ENCODE results near the gene KSR2.

KSR2 gene

DNA sequence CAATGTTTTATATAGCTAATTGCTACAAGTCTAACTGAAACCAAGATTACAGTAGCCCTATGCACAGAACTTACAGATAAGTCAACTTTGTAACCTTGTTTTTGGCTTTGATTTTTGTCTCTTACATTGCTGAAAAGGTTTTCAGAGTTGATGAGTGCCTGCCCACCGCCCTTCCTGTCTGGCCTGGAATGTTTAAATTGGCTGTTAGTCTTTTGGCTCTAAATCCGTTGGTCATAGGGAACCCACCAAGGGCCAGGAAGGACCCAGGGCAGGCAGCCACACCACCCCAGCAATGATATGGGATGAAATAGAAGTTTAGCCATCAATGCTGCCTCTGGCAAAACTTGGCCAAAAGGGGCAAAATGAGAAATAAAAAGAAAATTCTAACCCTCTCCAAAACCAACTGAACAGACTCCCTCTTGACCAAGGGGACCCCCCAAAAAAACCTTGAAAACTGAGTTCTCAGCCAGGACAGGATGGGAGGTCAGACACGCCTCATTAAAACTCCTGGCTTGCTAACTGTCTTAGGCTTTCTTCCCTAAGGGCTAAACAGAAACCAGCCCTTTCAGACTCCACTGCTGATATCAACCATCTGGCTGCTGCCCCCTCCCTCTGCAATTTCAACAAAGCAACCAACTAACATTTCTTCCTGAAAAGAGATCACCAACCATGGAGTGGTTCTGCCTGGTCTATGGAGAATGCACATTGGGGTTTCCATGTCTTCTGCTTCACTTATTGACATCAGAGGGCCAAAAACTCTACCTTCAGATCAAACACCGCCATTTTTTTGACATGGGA is 365.3 kb downstream of the KSR2 start:
- Histone ChIP-seq H3K4me2 (ENCODE audit: low read length, poor library complexity, severe bottlenecking) (no peak overlapping the region), H3K79me1 (replicated peaks; ENCODE audit: low read length, poor library complexity, severe bottlenecking) (no peaks in the 10 kb centered on the region), H2BK5ac (ENCODE audit: low read depth, low read length, poor library complexity, severe bottlenecking) (no peak overlapping the region), H3K4ac (ENCODE audit: low read depth in 1 of 2, low read length in 2 of 2) (no peak overlapping the region), H3K9me3 (ENCODE audit: control insufficient read depth, low read length) (no peaks in the 10 kb centered on the region), H2BK12ac (ENCODE audit: low read length in 2 of 2) (no peak overlapping the region), H4K8ac (ENCODE audit: low read length) (no peak overlapping the region), H3K27me3 (ENCODE audit: control insufficient read depth in 1 of 2, insufficient read depth in 1 of 2, low read length in 2 of 2) (peaks cover 0 to 24% of the 10 kb centered on the region in 2 experiments), H2AFZ (ENCODE audit: low read depth, low read length) (no peak overlapping the region), H3K36me3 (ENCODE audit: control insufficient read depth in 1 of 2, insufficient read depth in 2 of 2, low read depth in 1 of 2, low read length in 2 of 2) (no peaks in the 10 kb centered on the region), H3K4me3 (ENCODE audit: insufficient read depth in 1 of 2, low read depth in 1 of 2, low read length in 2 of 2) (no peak overlapping the region), H2BK120ac (ENCODE audit: low read depth, low read length) (no peak overlapping the region), H3K4me1 (ENCODE audit: control insufficient read depth, insufficient read depth, low read depth, low read length) (peaks cover 7% of the 10 kb centered on the region), H3K23ac (ENCODE audit: low read length in 2 of 2) (no peak overlapping the region), H3K27ac (ENCODE audit: low read length, poor library complexity, severe bottlenecking) (no peak overlapping the region), H3K9ac (ENCODE audit: low read length) (no peak overlapping the region), H4K91ac (ENCODE audit: low read length) (no peak overlapping the region), H2BK15ac (ENCODE audit: low read depth, poor library complexity, severe bottlenecking) (no peak overlapping the region), H2AK5ac (ENCODE audit: low read length, severe bottlenecking) (no peak overlapping the region), H3K14ac (ENCODE audit: low read length in 2 of 2) (no peak overlapping the region), H3K18ac (ENCODE audit: low read depth in 1 of 2, low read length in 2 of 2) (no peak overlapping the region)
- 38% methylated on average over 3 of the region's 4 CpGs for WGBS
- DNase-seq: no peak

- Histone ChIP-seq H3K4me1 (ENCODE audit: control insufficient read depth, insufficient read depth, low read depth, low read length) (peaks cover 3% of the 10 kb centered on the region), H3K18ac (ENCODE audit: low read depth in 1 of 2, low read length in 2 of 2) (no peak overlapping the region), H3K36me3 (ENCODE audit: control insufficient read depth in 1 of 2, insufficient read depth in 2 of 2, low read depth in 1 of 2, low read length in 2 of 2) (no peaks in the 10 kb centered on the region), H3K4me3 (ENCODE audit: insufficient read depth in 1 of 2, low read depth in 1 of 2, low read length in 2 of 2) (no peak overlapping the region), H2BK5ac (ENCODE audit: low read depth, low read length, poor library complexity, severe bottlenecking) (no peak overlapping the region), H4K91ac (ENCODE audit: low read length) (no peak overlapping the region), H3K9me3 (ENCODE audit: control insufficient read depth, low read length) (no peaks in the 10 kb centered on the region), H2BK120ac (ENCODE audit: low read depth, low read length) (no peak overlapping the region), H3K23ac (ENCODE audit: low read length in 2 of 2) (no peak overlapping the region), H4K8ac (ENCODE audit: low read length) (no peak overlapping the region), H3K14ac (ENCODE audit: low read length in 2 of 2) (no peak overlapping the region), H3K79me1 (replicated peaks; ENCODE audit: low read length, poor library complexity, severe bottlenecking) (no peaks in the 10 kb centered on the region), H3K27me3 (ENCODE audit: control insufficient read depth in 1 of 2, insufficient read depth in 1 of 2, low read length in 2 of 2) (peaks cover 0 to 20% of the 10 kb centered on the region in 2 experiments), H2AFZ (ENCODE audit: low read depth, low read length) (no peak overlapping the region), H2BK12ac (ENCODE audit: low read length in 2 of 2) (no peak overlapping the region), H3K9ac (ENCODE audit: low read length) (no peak overlapping the region), H3K4ac (ENCODE audit: low read depth in 1 of 2, low read length in 2 of 2) (no peak overlapping the region), H3K4me2 (ENCODE audit: low read length, poor library complexity, severe bottlenecking) (no peak overlapping the region), H2BK15ac (ENCODE audit: low read depth, poor library complexity, severe bottlenecking) (no peak overlapping the region), H2AK5ac (ENCODE audit: low read length, severe bottlenecking) (no peak overlapping the region), H3K27ac (ENCODE audit: low read length, poor library complexity, severe bottlenecking) (no peak overlapping the region)
- no peak for DNase-seq
- 83% methylated on average over 5 of the region's 5 CpGs for WGBS
Observed at GRCh38 chr12:117599849-117600248, 368.9 kb downstream of the KSR2 start.

- Histone ChIP-seq H3K27ac (ENCODE audit: low read length, poor library complexity, severe bottlenecking) (no peak overlapping the region), H3K14ac (ENCODE audit: low read length in 2 of 2) (no peak overlapping the region), H3K18ac (ENCODE audit: low read depth in 1 of 2, low read length in 2 of 2) (no peak overlapping the region), H3K4me1 (ENCODE audit: control insufficient read depth, insufficient read depth, low read depth, low read length) (peaks cover 10% of the 10 kb centered on the region), H3K79me1 (replicated peaks; ENCODE audit: low read length, poor library complexity, severe bottlenecking) (no peaks in the 10 kb centered on the region), H2BK120ac (ENCODE audit: low read depth, low read length) (no peak overlapping the region), H2AK5ac (ENCODE audit: low read length, severe bottlenecking) (no peak overlapping the region), H3K9ac (ENCODE audit: low read length) (no peak overlapping the region), H3K9me3 (ENCODE audit: control insufficient read depth, low read length) (no peaks in the 10 kb centered on the region), H3K4me3 (ENCODE audit: insufficient read depth in 1 of 2, low read depth in 1 of 2, low read length in 2 of 2) (no peak overlapping the region), H3K4ac (ENCODE audit: low read depth in 1 of 2, low read length in 2 of 2) (no peak overlapping the region), H3K36me3 (ENCODE audit: control insufficient read depth in 1 of 2, insufficient read depth in 2 of 2, low read depth in 1 of 2, low read length in 2 of 2) (no peaks in the 10 kb centered on the region), H2BK5ac (ENCODE audit: low read depth, low read length, poor library complexity, severe bottlenecking) (no peak overlapping the region), H2BK15ac (ENCODE audit: low read depth, poor library complexity, severe bottlenecking) (no peak overlapping the region), H4K8ac (ENCODE audit: low read length) (no peak overlapping the region), H3K27me3 (ENCODE audit: control insufficient read depth in 1 of 2, insufficient read depth in 1 of 2, low read length in 2 of 2) (peaks cover 0 to 38% of the 10 kb centered on the region in 2 experiments), H3K4me2 (ENCODE audit: low read length, poor library complexity, severe bottlenecking) (no peak overlapping the region), H3K23ac (ENCODE audit: low read length in 2 of 2) (no peak overlapping the region), H2AFZ (ENCODE audit: low read depth, low read length) (no peak overlapping the region), H4K91ac (ENCODE audit: low read length) (no peak overlapping the region), H2BK12ac (ENCODE audit: low read length in 2 of 2) (no peak overlapping the region)
- WGBS: 56% methylated on average over 3 of the region's 6 CpGs
- no peak for DNase-seq
Observed at GRCh38 chr12:117596968-117597367, 371.8 kb downstream of the KSR2 start.

- no peak overlapping the region for H3K14ac ChIP-seq (ENCODE audit: low read length in 2 of 2)
- H3K4me1 ChIP-seq (ENCODE audit: control insufficient read depth, insufficient read depth, low read depth, low read length): peaks cover 12% of the 10 kb centered on the region
- DNase-seq: no peak
- peaks cover 2% of the 10 kb centered on the region for H3K9me3 ChIP-seq (ENCODE audit: control insufficient read depth, low read length)
- no peak overlapping the region for H2AK5ac ChIP-seq (ENCODE audit: low read length, severe bottlenecking)
- no peak overlapping the region for H3K9ac ChIP-seq (ENCODE audit: low read length)
- peaks cover 0 to 38% of the 10 kb centered on the region in 2 experiments for H3K27me3 ChIP-seq (ENCODE audit: control insufficient read depth in 1 of 2, insufficient read depth in 1 of 2, low read length in 2 of 2)
- H3K4me3 ChIP-seq (ENCODE audit: insufficient read depth in 1 of 2, low read depth in 1 of 2, low read length in 2 of 2): no peak overlapping the region
- no peak overlapping the region for H2BK12ac ChIP-seq (ENCODE audit: low read length in 2 of 2)
- H2BK5ac ChIP-seq (ENCODE audit: low read depth, low read length, poor library complexity, severe bottlenecking): no peak overlapping the region
- H3K18ac ChIP-seq (ENCODE audit: low read depth in 1 of 2, low read length in 2 of 2): no peak overlapping the region
- H3K4me2 ChIP-seq (ENCODE audit: low read length, poor library complexity, severe bottlenecking): no peak overlapping the region
- no peak overlapping the region for H2AFZ ChIP-seq (ENCODE audit: low read depth, low read length)
- H3K27ac ChIP-seq (ENCODE audit: low read length, poor library complexity, severe bottlenecking): no peak overlapping the region
- no peaks in the 10 kb centered on the region for H3K79me1 ChIP-seq (replicated peaks; ENCODE audit: low read length, poor library complexity, severe bottlenecking)
- H3K23ac ChIP-seq (ENCODE audit: low read length in 2 of 2): no peak overlapping the region
- no peaks in the 10 kb centered on the region for H3K36me3 ChIP-seq (ENCODE audit: control insufficient read depth in 1 of 2, insufficient read depth in 2 of 2, low read depth in 1 of 2, low read length in 2 of 2)
- WGBS: 84% methylated on average over 1 of the region's 1 CpG
- H4K91ac ChIP-seq (ENCODE audit: low read length): no peak overlapping the region
- no peak overlapping the region for H4K8ac ChIP-seq (ENCODE audit: low read length)
- no peak overlapping the region for H2BK15ac ChIP-seq (ENCODE audit: low read depth, poor library complexity, severe bottlenecking)
- no peak overlapping the region for H3K4ac ChIP-seq (ENCODE audit: low read depth in 1 of 2, low read length in 2 of 2)
- no peak overlapping the region for H2BK120ac ChIP-seq (ENCODE audit: low read depth, low read length)
Observed at GRCh38 chr12:117595751-117596150, 373.0 kb downstream of the KSR2 start.

Data from mesenchymal stem cell (in vitro differentiated cells and primary cell).